Measurements from ENCODE around the gene LEF1. TPM values are rescaled to one million over a fixed set of nuclear protein-coding genes. Genes with fewer than 3 reads are reported as not detected.
"Not testable (repeated sequence)": the region's sequence is repeated elsewhere in the genome, so short reads cannot be mapped to it uniquely, and the experiment has no call there.

The LEF1 gene
- total RNA-seq, 8 experiments from 2014 or later, result 0.43 to 43.6 (median 1.5) TPM

DNA sequence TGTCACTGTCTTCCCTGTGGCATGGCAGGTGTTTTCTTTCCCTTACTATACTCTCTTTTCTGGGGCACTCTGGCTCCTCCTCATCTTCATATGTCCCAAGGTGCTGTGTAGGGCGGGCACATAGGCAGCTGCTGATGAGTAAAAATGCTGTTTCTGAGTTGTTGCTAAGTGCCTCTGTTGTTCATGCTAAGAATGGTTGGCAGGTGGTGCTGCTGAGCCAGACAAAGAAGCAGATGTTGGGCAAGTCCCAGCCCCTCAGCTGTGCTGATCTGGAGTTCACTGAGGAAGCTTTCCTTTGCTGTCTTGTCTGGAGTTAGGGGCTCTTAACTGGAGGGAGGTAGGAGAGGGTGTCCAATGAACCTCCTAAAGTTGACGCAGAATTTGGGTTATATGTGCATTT is 138.4 kb downstream of the LEF1 start:
- Histone ChIP-seq H3K27ac (no peak overlapping the region), H3K4me3 (no peak overlapping the region), H3K4me1 (replicated peaks in 1 of 2) (no peaks in the 10 kb centered on the region)
- in situ Hi-C loops (cut with MboI; ENCODE audit: low pct_unique_long_range_greater_than_20kb in 2 of 9, low sequenced_read_pairs in 9 of 9, unreplicated experiment in 9 of 9), result no loop called here
- peak; percentile 46 to 99 (median 85) for ATAC-seq (replicated peaks in 6 of 8)
- WGBS, 10 experiments, result 40 to 88% (median 48%) methylated on average over 1 to 2 of the region's 2 CpGs; no CpG with 5 or more reads in 2 of the 10 experiments

DNA sequence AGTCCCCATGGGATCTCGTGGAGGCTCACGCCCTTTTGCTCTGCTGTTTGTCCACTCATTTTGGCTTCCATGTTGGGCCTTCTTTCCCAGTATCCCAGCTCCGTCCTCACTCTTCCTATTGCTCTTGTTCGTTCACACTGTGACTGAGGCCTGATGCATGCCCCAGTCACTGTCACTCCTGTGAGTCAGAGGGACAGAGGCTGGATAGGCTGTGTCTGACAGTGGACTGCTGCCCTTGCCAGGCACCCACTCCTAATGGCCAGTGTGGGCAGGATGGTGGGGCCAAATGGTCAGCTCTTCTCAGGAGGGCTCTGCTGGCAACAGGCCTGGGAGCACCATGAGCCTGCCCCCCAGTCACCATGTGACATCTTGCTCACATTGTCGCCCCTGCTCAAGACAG is 139.0 kb downstream of the LEF1 start:
- in situ Hi-C loops (cut with MboI; ENCODE audit: low pct_unique_long_range_greater_than_20kb in 2 of 9, low sequenced_read_pairs in 9 of 9, unreplicated experiment in 9 of 9), result loop anchor here in 2 of 9 experiments (10.0 kb wide), 1 partner anchor 545 kb away; no protein-coding TSS in a partner anchor
- 30 to 100% (median 89%) methylated on average over 1 to 3 of the region's 5 CpGs; no CpG with 5 or more reads in 4 of the 10 experiments for WGBS, 10 experiments

DNA sequence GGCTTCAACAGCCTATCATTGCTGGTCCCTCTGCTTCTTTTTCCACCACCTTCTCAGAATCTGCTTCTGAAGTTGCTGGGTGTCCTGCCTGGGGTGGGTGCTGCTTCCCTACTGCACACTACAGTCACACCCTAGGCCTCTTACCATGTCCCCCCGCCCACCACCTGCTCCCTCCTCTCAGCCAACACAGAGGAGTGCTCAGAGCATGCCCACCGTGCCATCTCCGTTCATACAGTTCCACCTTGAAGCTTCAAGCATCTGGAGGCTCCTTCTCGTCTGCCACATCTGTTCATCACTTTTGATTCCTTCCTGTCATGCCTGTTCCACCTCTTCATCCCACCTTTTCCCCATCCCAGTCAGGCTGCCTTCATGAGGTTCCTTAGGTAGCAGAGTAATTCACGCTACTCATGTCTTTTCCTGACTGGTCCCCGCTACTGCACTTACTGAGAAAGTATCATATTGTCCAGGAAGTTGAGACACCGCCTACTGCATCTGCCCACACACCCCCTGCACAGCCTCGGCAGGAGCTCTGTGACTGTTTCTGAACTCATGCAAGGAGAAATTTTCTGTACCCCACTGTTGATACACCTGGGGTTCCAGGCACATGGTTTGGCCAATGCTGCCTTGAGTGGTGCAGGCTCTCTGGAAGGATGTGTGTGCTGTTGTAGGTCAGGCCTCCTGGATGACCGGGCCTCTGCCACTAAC is 139.6 kb downstream of the LEF1 start:
- no peak overlapping the region for H3K27ac ChIP-seq
- 92 to 100% (median 99%) methylated on average over 1 to 9 of the region's 9 CpGs; no CpG with 5 or more reads in 4 of the 10 experiments for WGBS, 10 experiments
- no peaks in the 10 kb centered on the region for H3K4me1 ChIP-seq (replicated peaks in 1 of 2)
- in situ Hi-C loops (cut with MboI; ENCODE audit: low pct_unique_long_range_greater_than_20kb in 2 of 9, low sequenced_read_pairs in 9 of 9, unreplicated experiment in 9 of 9), result loop anchor here in 2 of 9 experiments (10.0 kb wide), 1 partner anchor 546 kb away; no protein-coding TSS in a partner anchor
- ATAC-seq (replicated peaks in 6 of 8), result no peak
- H3K4me3 ChIP-seq, result no peak overlapping the region

More for the DNA sequence above, 139.0 kb downstream of the LEF1 start:
- no peak overlapping the region for H3K4me3 ChIP-seq
- no peak overlapping the region for H3K27ac ChIP-seq
- H3K4me1 ChIP-seq (replicated peaks in 1 of 2), result no peaks in the 10 kb centered on the region
- ATAC-seq (replicated peaks in 6 of 8), result peak in 2 of 8 experiments; percentile 15 to 27

DNA sequence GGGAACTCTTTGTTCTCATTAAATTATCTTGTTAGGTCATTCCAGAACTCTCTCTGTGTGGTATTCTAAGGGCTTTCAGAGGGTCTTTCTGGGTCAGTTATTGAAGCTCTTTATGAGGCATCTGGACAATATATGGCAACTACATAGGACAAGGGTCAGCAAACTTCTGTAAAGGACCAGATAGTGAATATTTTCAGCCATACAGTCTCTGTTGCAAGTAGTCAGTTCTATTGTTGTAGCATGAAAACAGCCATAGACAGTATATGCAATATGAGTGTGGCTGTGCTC is 143.9 kb downstream of the LEF1 start:
- no peak overlapping the region for H3K27ac ChIP-seq
- ATAC-seq (replicated peaks in 6 of 8), result no peak
- in situ Hi-C loops (cut with MboI; ENCODE audit: low pct_unique_long_range_greater_than_20kb in 2 of 9, low sequenced_read_pairs in 9 of 9, unreplicated experiment in 9 of 9), result loop anchor here in 5 of 9 experiments (10.0 to 25.0 kb wide), 3 partner anchors 537 to 562 kb away; no protein-coding TSS in a partner anchor

DNA sequence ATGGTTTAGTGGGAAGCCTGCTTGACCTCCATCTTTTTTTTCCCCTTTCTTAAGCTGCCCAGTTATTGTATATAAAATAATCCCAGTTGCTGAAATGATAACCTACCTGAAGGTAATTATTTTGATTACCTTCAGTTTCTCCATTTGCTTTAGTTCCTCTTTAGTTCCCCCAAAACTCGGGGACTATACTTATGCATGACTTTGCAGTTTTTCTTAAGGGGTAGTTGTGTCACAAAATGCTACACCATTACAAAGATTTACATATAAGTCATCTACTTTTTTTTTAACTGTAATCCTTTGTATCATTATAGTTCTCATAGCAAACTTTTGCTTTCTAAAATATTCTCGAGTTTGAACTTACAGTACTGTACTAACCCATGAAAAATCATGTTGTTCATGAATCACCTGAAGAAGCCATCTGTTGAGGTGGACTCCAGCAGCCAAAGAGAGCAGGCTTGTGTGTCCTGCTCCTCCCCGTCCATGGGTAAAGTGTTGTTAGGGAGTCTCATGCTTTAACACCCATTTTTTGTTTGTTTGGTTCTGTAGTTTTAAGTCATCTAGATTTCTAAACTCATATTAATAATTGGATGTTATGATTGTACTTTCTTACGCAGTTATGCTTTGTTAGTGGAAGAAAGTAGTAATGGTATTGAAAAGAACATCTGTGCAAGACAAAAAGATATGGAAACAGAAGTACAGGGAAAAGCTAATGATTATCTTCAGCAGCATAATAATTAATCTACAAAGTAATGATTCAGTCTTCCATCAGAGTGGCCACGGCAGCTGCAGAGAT is 144.5 kb downstream of the LEF1 start:
- Histone ChIP-seq H3K27ac (no peak overlapping the region), H3K4me3 (no peak overlapping the region), H3K4me1 (replicated peaks in 1 of 2) (no peaks in the 10 kb centered on the region)
- in situ Hi-C loops (cut with MboI; ENCODE audit: low pct_unique_long_range_greater_than_20kb in 2 of 9, low sequenced_read_pairs in 9 of 9, unreplicated experiment in 9 of 9), result loop anchor here in 5 of 9 experiments (10.0 to 25.0 kb wide), 3 partner anchors 538 to 563 kb away; no protein-coding TSS in a partner anchor
- ATAC-seq (replicated peaks in 6 of 8), result no peak
- 71 to 100% (median 84%) methylated on average over 1 to 5 of the region's 5 CpGs for WGBS, 10 experiments

More for the DNA sequence above, 143.9 kb downstream of the LEF1 start:
- Histone ChIP-seq H3K4me3 (no peak overlapping the region), H3K4me1 (replicated peaks in 1 of 2) (no peaks in the 10 kb centered on the region)

DNA sequence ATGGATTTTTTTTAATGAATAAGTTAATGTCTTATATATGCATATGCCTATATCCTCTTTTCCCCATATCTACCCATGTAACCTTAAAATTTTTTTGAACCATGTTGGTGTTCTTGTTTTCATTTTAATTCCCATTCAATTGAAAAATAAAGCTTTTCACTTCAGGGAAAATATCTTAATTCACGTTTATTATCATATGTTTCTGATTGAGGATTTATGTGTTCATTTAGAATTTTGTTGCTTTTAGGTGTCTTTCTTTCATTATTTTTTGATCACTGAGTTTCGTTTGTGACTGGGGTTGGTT is 149.9 kb downstream of the LEF1 start:
- in situ Hi-C loops (cut with MboI; ENCODE audit: low pct_unique_long_range_greater_than_20kb in 2 of 9, low sequenced_read_pairs in 9 of 9, unreplicated experiment in 9 of 9), result loop anchor here in 3 of 9 experiments (25.0 kb wide), 2 partner anchors 543 to 568 kb away; no protein-coding TSS in a partner anchor
- Histone ChIP-seq H3K27ac (no peak overlapping the region), H3K4me1 (replicated peaks in 1 of 2) (no peaks in the 10 kb centered on the region), H3K4me3 (no peak overlapping the region)
- WGBS, 10 experiments, result 0 to 50% (median 50%) methylated on average over 1 to 2 of the region's 2 CpGs
- ATAC-seq (replicated peaks in 6 of 8), result no peak

DNA sequence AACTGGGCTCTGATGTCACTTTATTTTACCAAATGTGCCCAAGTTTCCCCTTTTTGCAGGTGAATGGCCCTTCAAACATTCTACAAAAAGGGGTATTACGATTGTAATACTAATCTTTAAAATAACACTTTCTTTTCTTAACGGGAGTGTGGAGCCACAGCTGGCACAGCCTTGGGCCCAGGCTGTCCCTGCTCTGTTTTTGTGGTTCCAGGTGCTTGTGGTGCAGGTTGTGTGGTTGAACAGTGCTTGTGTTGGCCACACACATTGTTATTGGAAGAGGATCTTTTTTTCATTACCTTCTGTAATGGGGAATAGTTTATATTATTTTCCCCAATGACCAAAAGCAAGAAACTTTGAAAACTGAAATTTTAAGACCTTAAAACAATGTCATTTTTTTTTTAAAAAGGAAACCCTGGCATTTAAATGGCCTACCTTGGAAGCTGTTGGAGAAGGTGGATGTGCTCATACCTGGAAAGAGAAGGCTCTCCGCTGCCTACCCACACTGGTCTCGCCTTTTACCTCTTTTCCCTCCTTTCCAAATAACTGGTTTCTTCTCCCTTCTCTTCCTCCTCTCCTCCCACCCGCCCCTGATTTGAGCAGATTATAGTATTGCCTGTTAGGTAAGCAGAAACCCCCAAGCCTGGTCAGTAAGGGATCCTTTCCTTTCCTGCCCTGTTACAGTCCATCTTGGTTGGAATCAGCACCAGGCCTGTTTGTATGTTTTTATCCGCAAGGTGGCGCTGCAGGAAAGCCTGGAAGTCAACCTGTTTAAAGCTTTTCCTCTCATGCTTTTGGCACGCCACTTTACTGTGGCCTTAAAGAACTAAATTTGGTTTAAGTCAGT is 150.5 kb downstream of the LEF1 start:
- in situ Hi-C loops (cut with MboI; ENCODE audit: low pct_unique_long_range_greater_than_20kb in 2 of 9, low sequenced_read_pairs in 9 of 9, unreplicated experiment in 9 of 9), result loop anchor here in 3 of 9 experiments (25.0 kb wide), 2 partner anchors 544 to 569 kb away; no protein-coding TSS in a partner anchor
- H3K4me3 ChIP-seq, result no peak overlapping the region
- no peak overlapping the region for H3K27ac ChIP-seq
- H3K4me1 ChIP-seq (replicated peaks in 1 of 2), result no peaks in the 10 kb centered on the region
- ATAC-seq (replicated peaks in 6 of 8), result peak; percentile 49 to 84 (median 73)
- WGBS, 10 experiments, result 29 to 63% (median 49%) methylated on average over 2 to 6 of the region's 8 CpGs; no CpG with 5 or more reads in 1 of the 10 experiments

DNA sequence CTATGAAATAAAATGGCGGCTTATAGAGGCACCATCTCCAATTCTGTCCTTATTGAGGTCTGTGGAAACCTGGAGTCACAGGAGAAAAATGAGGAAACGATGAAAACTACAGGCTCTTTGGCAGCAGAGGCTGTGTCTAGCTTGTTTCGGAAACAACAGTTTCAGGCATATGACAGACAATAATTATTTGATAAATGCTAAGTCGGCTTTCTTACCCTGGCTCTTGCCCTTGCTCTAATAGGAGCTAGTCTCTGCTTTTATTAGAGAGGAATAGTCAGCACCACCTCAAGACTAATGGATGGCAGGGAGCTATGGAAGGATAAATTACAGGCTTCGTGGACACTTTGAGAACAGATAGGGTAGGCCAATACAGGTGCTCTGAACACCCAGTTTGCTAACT is 154.8 kb downstream of the LEF1 start:
- 90 to 100% (median 96%) methylated on average over 1 to 5 of the region's 5 CpGs; no CpG with 5 or more reads in 2 of the 10 experiments for WGBS, 10 experiments
- in situ Hi-C loops (cut with MboI; ENCODE audit: low pct_unique_long_range_greater_than_20kb in 2 of 9, low sequenced_read_pairs in 9 of 9, unreplicated experiment in 9 of 9), result loop anchor here in 3 of 9 experiments (25.0 kb wide), 2 partner anchors 548 to 573 kb away; no protein-coding TSS in a partner anchor
- H3K4me1 ChIP-seq (replicated peaks in 1 of 2), result no peaks in the 10 kb centered on the region
- no peak overlapping the region for H3K27ac ChIP-seq
- ATAC-seq (replicated peaks in 6 of 8), result no peak
- H3K4me3 ChIP-seq, result no peak overlapping the region

DNA sequence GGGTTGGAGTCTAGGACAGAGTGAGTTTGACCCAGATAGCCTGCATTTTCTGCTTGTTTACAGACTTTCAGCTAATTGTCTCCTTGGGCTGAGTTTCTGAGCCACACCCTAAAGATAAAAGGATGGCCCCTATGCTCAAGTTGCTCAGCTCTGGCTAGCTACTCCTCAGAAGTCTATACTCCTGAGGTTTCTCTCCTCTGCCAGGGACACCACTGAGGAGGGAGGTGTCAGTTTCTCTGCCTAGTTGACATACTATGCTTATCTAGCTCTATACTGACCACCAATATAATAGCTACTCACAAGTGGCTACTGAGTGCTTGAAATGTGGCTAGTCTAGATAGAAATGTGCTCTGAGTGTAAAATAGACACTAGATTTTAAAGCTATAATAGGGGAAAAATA is 155.4 kb downstream of the LEF1 start:
- ATAC-seq (replicated peaks in 6 of 8), result peak in 1 of 8 experiments; percentile 23
- in situ Hi-C loops (cut with MboI; ENCODE audit: low pct_unique_long_range_greater_than_20kb in 2 of 9, low sequenced_read_pairs in 9 of 9, unreplicated experiment in 9 of 9), result loop anchor here in 3 of 9 experiments (25.0 kb wide), 2 partner anchors 549 to 574 kb away; no protein-coding TSS in a partner anchor
- H3K27ac ChIP-seq, result no peak overlapping the region

DNA sequence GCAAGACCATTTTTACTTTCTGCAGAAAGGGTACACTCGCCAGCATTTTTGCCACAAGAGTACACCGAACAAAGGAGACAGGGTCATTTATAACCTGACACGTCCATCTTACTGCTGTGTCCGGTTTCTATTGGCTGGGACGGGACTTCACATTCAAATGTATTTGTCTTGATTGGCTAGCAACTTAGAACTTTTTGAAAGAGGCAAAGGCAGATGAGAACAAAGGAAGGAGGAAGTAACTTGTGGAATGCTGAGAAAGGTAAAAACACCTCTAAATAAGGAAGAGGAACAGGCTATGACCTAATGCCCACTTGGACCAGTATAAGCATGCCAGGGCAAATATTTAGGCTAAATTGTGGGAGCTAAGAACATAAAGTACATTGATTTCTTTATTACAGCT is 156.3 kb downstream of the LEF1 start:
- in situ Hi-C loops (cut with MboI; ENCODE audit: low pct_unique_long_range_greater_than_20kb in 2 of 9, low sequenced_read_pairs in 9 of 9, unreplicated experiment in 9 of 9), result loop anchor here in 3 of 9 experiments (25.0 kb wide), 2 partner anchors 550 to 575 kb away; no protein-coding TSS in a partner anchor
- not testable (repeated sequence) for ATAC-seq (replicated peaks in 6 of 8); H3K4me3 ChIP-seq; H3K27ac ChIP-seq; H3K4me1 ChIP-seq (replicated peaks in 1 of 2)
- 76 to 100% (median 95%) methylated on average over 1 to 5 of the region's 5 CpGs; no CpG with 5 or more reads in 1 of the 10 experiments for WGBS, 10 experiments

More for the DNA sequence above, 155.4 kb downstream of the LEF1 start:
- H3K4me3 ChIP-seq, result no peak overlapping the region
- no peaks in the 10 kb centered on the region for H3K4me1 ChIP-seq (replicated peaks in 1 of 2)

DNA sequence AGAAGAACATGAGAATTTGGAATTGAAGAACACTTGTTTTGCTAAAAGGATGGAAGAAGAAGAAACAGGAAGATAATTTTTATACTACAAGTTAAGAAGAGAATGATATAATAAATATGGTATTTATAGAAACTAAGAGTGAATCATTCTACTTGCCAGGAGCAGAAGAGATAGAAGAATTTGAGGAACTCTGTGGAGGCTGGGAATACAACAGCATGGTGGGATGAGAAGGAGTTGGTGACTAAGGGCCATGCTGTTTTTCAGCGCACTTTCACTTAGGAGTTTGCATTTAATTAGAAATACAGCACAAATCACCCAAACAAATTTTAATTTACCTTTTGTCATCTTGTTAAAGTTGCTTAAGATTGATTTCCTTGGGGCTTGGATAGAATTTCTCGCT is 158.6 kb downstream of the LEF1 start:
- no peak for ATAC-seq (replicated peaks in 6 of 8)

DNA sequence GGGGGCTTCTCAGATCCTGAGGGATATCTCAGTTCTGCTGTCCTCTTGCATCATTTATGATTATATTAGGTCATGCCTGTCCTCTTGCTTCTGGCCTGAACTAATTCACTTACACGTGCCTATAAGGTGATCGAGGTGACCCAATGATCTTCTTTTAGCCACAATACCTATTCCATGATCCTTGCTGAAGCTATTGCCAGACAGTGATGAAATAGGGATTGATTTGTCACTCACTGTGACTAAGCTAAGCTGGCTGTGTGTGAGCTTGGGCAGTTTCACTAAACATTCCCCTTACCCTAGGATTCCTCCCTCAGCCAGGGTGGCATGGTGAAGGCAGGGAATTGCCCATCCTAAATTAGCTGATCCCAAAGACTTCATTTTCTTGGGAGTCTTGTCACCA is 160.0 kb downstream of the LEF1 start:
- peak in 5 of 8 experiments; percentile 77 to 97 (median 94) for ATAC-seq (replicated peaks in 6 of 8)
- H3K4me3 ChIP-seq, result no peak overlapping the region
- no peaks in the 10 kb centered on the region for H3K4me1 ChIP-seq (replicated peaks in 1 of 2)
- H3K27ac ChIP-seq, result no peak overlapping the region
- 17 to 100% (median 82%) methylated on average over 1 to 2 of the region's 2 CpGs; no CpG with 5 or more reads in 5 of the 10 experiments for WGBS, 10 experiments
- in situ Hi-C loops (cut with MboI; ENCODE audit: low pct_unique_long_range_greater_than_20kb in 2 of 9, low sequenced_read_pairs in 9 of 9, unreplicated experiment in 9 of 9), result loop anchor here in 3 of 9 experiments (25.0 kb wide), 2 partner anchors 554 to 579 kb away; no protein-coding TSS in a partner anchor

More for the DNA sequence above, 158.6 kb downstream of the LEF1 start:
- Histone ChIP-seq H3K27ac (no peak overlapping the region), H3K4me3 (no peak overlapping the region), H3K4me1 (replicated peaks in 1 of 2) (no peaks in the 10 kb centered on the region)
- in situ Hi-C loops (cut with MboI; ENCODE audit: low pct_unique_long_range_greater_than_20kb in 2 of 9, low sequenced_read_pairs in 9 of 9, unreplicated experiment in 9 of 9), result loop anchor here in 3 of 9 experiments (25.0 kb wide), 2 partner anchors 552 to 577 kb away; no protein-coding TSS in a partner anchor
- 43 to 100% (median 93%) methylated on average over 1 to 2 of the region's 2 CpGs for WGBS, 10 experiments

Measured in motor neuron (in vitro differentiated cells).